ENCODE data around the gene OSGEP. TPM values are rescaled to one million over a fixed set of nuclear protein-coding genes. Genes with fewer than 3 reads are reported as not detected.

OSGEP gene
- total RNA-seq, 1 experiment from 2014 or later: 34.1 TPM

DNA sequence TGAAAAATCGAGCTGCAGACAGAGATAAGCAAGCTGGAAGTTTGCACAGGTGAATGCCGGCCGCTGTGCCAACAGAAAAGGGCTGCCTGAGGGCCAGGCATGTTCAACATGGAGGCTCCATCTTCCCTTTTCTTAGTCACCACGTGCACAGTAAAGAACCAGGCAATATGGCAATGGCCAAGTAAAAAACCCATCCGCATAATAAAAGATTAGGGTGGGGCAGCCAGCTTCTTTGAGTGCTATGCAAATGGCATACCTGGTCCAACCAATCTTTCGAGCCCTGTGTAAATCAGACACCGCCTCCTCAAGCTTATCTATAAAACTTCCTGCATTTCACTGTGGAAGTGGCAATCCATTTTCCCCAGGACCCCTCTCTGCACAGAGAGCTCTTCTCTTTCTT lies 31.3 kb upstream of the OSGEP start:
- no peak overlapping the region for H3K27ac ChIP-seq
- DNase-seq: no peak
- peaks cover 6% of the 10 kb centered on the region; the same call in 1 of the 2 replicates for H3K4me1 ChIP-seq

DNA sequence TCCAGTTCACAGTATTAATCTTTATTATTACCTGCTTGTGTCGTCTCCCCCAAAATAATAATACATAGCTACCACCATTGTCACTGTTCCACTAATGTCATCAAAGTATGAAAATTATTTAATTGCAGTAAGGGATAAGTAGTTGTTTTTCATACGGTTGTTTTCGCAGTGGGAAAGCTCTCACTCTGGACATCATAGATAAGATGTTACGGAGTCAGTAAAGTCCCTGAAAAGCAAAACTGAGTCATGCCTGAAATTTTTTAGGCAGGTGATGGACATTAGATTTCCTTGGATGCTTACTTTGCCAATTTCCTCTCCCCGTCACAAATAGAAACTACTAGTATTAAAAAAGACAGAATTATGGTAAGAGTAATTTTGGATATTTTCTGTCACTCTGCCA lies 27.8 kb upstream of the OSGEP start:
- Histone ChIP-seq H3K4me3 (no peak overlapping the region), H3K4me1 (no peaks in the 10 kb centered on the region), H3K27me3 (0 out of 2 replicates have a peak, but pooled peaks cover 2% of the 10 kb centered on the region), H3K27ac (no peak overlapping the region), H3K9me3 (replicated peaks) (no peaks in the 10 kb centered on the region), H3K36me3 (0 out of 2 replicates have a peak, but pooled peaks cover 3% of the 10 kb centered on the region)
- DNase-seq: no peak

More for the DNA sequence above, 31.3 kb upstream of the OSGEP start:
- no peaks in the 10 kb centered on the region for H3K9me3 ChIP-seq (replicated peaks)
- 0 out of 2 replicates have a peak, but pooled peaks cover 2% of the 10 kb centered on the region for H3K27me3 ChIP-seq
- no peaks in the 10 kb centered on the region for H3K36me3 ChIP-seq
- no peak overlapping the region for H3K4me3 ChIP-seq

DNA sequence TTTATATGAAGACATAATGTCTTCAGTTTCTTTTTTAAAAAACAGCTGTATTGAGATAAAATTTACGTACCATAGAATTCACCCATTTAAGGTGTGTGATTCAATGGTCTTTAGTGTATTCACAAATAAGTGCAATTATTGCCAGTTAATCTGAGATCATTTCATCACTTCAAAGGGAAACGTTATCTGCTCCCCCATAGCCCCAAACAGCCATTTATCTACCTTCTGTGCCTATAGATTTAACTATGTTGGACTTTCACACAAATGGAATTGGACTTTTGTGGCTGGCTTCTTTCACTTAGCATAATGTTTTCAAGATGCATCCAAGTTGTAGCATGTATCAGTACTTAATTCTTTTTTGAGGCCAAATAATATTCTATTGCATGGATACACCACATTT lies 24.3 kb upstream of the OSGEP start:
- no peak overlapping the region for H3K4me3 ChIP-seq
- H3K9me3 ChIP-seq (replicated peaks): no peaks in the 10 kb centered on the region
- no peak overlapping the region for H3K27ac ChIP-seq
- DNase-seq: no peak
- peaks cover 23% of the 10 kb centered on the region; the same call in 1 of the 2 replicates for H3K36me3 ChIP-seq
- H3K27me3 ChIP-seq: 0 out of 2 replicates have a peak, but pooled peaks cover 2% of the 10 kb centered on the region
- H3K4me1 ChIP-seq: no peaks in the 10 kb centered on the region

GRCh38 chr14:20477211-20477876 lies 22.7 kb upstream of the OSGEP start:
- no peak for DNase-seq
- Histone ChIP-seq H3K9me3 (replicated peaks) (no peaks in the 10 kb centered on the region), H3K27ac (no peak overlapping the region), H3K36me3 (peaks cover 23% of the 10 kb centered on the region; the same call in 1 of the 2 replicates), H3K4me3 (no peak overlapping the region), H3K27me3 (no peaks in the 10 kb centered on the region), H3K4me1 (no peaks in the 10 kb centered on the region)

DNA sequence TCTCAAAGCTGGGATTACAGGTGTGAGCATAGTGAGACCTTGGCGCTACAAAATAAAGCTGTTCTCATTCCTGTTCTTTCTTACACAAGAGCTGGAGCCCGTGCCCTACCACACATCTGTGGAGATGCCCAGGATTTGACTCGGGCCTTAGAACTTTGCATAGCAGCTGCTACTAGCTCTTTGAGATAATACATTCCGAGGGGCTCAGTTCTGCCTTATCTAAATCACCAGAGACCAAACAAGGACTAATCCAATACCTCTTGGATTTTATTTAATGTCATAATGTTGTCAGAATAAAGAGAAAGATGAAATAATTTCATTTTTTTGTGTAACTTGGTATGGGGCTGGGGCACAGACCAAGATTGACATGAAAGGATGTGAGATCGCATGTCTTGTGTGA lies 22.2 kb upstream of the OSGEP start:
- no peak overlapping the region for H3K27ac ChIP-seq
- peaks cover 23% of the 10 kb centered on the region; the same call in 1 of the 2 replicates for H3K36me3 ChIP-seq
- H3K27me3 ChIP-seq: no peaks in the 10 kb centered on the region
- H3K4me3 ChIP-seq: no peak overlapping the region
- no peak for DNase-seq
- no peaks in the 10 kb centered on the region for H3K9me3 ChIP-seq (replicated peaks)
- no peaks in the 10 kb centered on the region for H3K4me1 ChIP-seq

DNA sequence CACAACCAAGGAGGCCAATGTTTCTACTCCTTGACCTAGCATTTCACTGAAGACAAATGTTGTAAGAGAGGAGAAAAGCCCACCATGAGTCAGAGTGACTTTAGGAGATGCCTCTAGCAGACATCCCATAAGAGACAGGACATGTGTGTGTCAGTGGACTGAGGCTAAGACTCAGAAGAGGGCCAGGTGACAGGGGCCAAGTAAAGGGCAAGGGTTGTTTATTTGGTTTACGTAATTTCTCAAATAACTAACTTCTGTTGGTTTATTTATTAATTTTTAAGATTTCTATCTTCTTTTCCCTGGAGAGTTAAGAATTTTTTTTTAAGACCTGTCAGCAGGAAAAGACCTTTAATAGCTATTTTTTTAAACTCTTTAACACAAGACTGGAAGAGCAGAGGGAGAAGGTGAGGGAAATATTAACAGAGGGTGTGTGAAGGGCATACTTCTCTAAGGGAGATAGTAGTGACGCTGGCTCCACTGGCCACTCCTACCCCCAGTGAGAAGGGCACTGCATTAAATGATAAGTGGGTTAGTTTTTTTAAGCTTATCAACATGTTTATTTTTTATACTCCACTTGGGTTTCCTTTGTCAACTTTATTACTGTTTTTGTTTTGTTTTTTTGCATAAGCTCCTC lies 18.0 kb upstream of the OSGEP start:
- no peak overlapping the region for H3K27ac ChIP-seq
- DNase-seq: no peak
- no peaks in the 10 kb centered on the region for H3K9me3 ChIP-seq (replicated peaks)
- H3K4me1 ChIP-seq: peaks cover 4% of the 10 kb centered on the region; the same call in 1 of the 2 replicates
- peaks cover 23% of the 10 kb centered on the region; the same call in 1 of the 2 replicates for H3K36me3 ChIP-seq
- no peak overlapping the region for H3K4me3 ChIP-seq
- no peaks in the 10 kb centered on the region for H3K27me3 ChIP-seq

GRCh38 chr14:20470603-20470901 lies 15.9 kb upstream of the OSGEP start:
- Histone ChIP-seq H3K4me3 (peak overlapping the region; percentile 85), H3K27ac (no peak overlapping the region), H3K36me3 (peaks cover 12% of the 10 kb centered on the region; the same call in 1 of the 2 replicates), H3K27me3 (no peaks in the 10 kb centered on the region), H3K4me1 (peaks cover 4% of the 10 kb centered on the region; the same call in 1 of the 2 replicates), H3K9me3 (replicated peaks) (no peaks in the 10 kb centered on the region)
- DNase-seq: peak in 1 of 2 experiments; percentile 23

GRCh38 chr14:20469890-20470602 lies 15.4 kb upstream of the OSGEP start:
- H3K27ac ChIP-seq: peak overlapping the region; percentile 32
- peaks cover 4% of the 10 kb centered on the region; the same call in 1 of the 2 replicates for H3K4me1 ChIP-seq
- no peaks in the 10 kb centered on the region for H3K27me3 ChIP-seq
- H3K9me3 ChIP-seq (replicated peaks): no peaks in the 10 kb centered on the region
- DNase-seq: peak; percentile 21 to 40
- peaks cover 10% of the 10 kb centered on the region; the same call in 1 of the 2 replicates for H3K36me3 ChIP-seq
- H3K4me3 ChIP-seq: peak overlapping the region; percentile 85

DNA sequence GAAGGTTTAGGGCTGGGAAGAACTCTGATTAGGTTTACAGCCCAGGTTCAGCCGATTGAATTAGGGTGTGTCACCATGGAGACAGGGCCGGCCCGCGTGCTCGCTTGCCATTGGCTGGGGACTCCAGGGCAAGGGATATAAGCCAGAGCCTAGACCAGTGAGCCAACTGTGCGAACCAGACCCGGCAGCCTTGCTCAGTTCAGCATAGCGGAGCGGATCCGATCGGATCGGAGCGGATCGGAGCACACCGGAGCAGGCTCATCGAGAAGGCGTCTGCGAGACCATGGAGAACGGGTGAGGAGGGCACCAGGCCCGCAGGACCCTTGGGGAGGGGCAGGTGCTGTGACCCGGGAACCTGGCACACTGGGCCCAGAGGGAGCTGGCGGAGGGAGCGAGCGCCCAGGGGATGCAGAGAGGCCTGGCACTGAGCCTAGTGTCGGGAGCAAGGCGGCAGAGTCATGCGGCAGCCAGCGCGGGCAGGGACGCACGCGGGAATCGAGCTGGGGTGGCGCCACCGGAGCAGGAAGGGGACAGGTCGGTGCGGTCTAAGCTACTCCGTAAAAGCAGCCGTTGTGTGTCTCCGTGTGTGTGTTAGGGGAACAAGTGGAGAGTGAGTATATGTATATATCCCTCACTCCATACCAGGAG lies 14.8 kb upstream of the OSGEP start, which contains the start of gene PNP:
Gene PNP (plus strand): TSS at position 165 of the 648 bp plus-strand sequence. CDS start 119 bp downstream, at position 284.
- peak within 1 kb of the TSS; percentile 32 for H3K27ac ChIP-seq
- H3K9me3 ChIP-seq (replicated peaks): no peaks in the 10 kb centered on the region
- peaks cover 4% of the 10 kb centered on the region; the same call in 1 of the 2 replicates for H3K4me1 ChIP-seq
- peak; percentile 86 to 91 for DNase-seq
- peak within 1 kb of the TSS; percentile 85 for H3K4me3 ChIP-seq
- H3K36me3 ChIP-seq: peaks cover 4% of the 10 kb centered on the region; the same call in 1 of the 2 replicates
- H3K27me3 ChIP-seq: no peaks in the 10 kb centered on the region

DNA sequence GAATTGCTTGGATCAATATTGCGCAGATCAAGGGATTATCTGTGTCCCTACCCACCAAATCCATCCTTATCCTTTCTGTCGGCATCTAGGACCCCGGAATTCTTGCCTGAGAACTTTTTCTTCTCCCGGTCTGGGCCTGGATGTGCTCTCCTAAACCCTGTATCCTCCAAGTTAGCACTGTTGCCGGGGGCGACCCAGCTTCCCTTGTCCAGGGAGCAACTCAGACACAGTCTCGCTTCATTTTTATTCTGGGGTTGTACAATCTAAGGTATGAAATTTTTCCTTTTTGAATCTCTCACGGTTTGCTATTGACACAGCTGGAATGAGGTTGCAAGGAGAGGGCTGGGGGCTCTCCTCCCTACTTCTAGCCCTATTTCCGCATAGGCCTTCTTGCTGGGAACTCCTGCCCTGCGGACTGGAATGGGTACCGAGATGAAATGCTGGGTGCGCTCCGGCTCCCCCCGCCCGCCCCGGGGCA lies 14.2 kb upstream of the OSGEP start:
- H3K36me3 ChIP-seq: no peaks in the 10 kb centered on the region; the same call in 1 of the 2 replicates
- H3K27me3 ChIP-seq: no peaks in the 10 kb centered on the region
- H3K4me1 ChIP-seq: peaks cover 4% of the 10 kb centered on the region; the same call in 1 of the 2 replicates
- peak overlapping the region; percentile 85 for H3K4me3 ChIP-seq
- H3K9me3 ChIP-seq (replicated peaks): no peaks in the 10 kb centered on the region
- DNase-seq: peak in 1 of 2 experiments; percentile 17
- H3K27ac ChIP-seq: no peak overlapping the region

GRCh38 chr14:20461225-20462141 lies 6.9 kb upstream of the OSGEP start, which contains the start of gene PIP4P1:
PIP4P1 (minus strand) TSS chr14:20461434; CDS start chr14:20461325, 109 bp downstream.
- no peaks in the 10 kb centered on the region for H3K9me3 ChIP-seq (replicated peaks)
- H3K4me1 ChIP-seq: 0 out of 2 replicates have a peak, but pooled peaks cover 2% of the 10 kb centered on the region
- H3K27me3 ChIP-seq: no peaks in the 10 kb centered on the region
- peak; percentile 98 to 99 for DNase-seq
- H3K36me3 ChIP-seq: peaks cover 17% of the 10 kb centered on the region
- H3K4me3 ChIP-seq: peak within 1 kb of the TSS; percentile 72
- peak within 1 kb of the TSS; percentile 54 for H3K27ac ChIP-seq

GRCh38 chr14:20460458-20461224 lies 6.0 kb upstream of the OSGEP start:
- Histone ChIP-seq H3K36me3 (peaks cover 20% of the 10 kb centered on the region), H3K9me3 (replicated peaks) (no peaks in the 10 kb centered on the region), H3K27me3 (no peaks in the 10 kb centered on the region), H3K4me3 (peak overlapping the region; percentile 72), H3K4me1 (0 out of 2 replicates have a peak, but pooled peaks cover 2% of the 10 kb centered on the region), H3K27ac (peak overlapping the region; percentile 39; the same call in 1 of the 2 replicates)
- DNase-seq: no peak
